Loucy (cell line): ENCODE data around the gene CCDC112.

Experiments used
- CTCF ChIP-seq: fragments of 200-600 bp; sonication (generic); conservative IDR thresholded peaks from 2 replicates; pipeline ENCODE4 v1.5.1; 2014; ENCODE audit warnings: mild to moderate bottlenecking, antibody characterized with exemption, low read length
- EZH2phosphoT487 ChIP-seq: fragments of 200-600 bp; IDR thresholded peaks from 2 replicates; pipeline ENCODE4 v1.6.1; 2018; ENCODE audit warnings: antibody characterized with exemption, mild to moderate bottlenecking, moderate library complexity, borderline replicate concordance

GRCh38 chr5:115289104-115289503 is 7.3 kb downstream of the CCDC112 start:
- TF ChIP-seq EZH2phosphoT487 (no peak), CTCF (no peak)
